OCI-LY7 (cell line): Measurements from ENCODE around the gene CHST3. TPM values are rescaled to one million over a fixed set of nuclear protein-coding genes. Genes with fewer than 3 reads are reported as not detected.

Experiments
- BruUV-seq: library from RNA; stranded (reverse); fragments of 400-500 nt; replicated peaks from 2 replicates; lab custom pipeline; 2021; lab: Mats Ljungman, UMichigan
- CTCF ChIA-PET: fragments of 300-600 bp; sonication (Branson Sonifier 250); formaldehyde crosslinking; loops from one replicate; lab custom pipeline; 2022; ENCODE audit warnings: antibody characterized with exemption; ENCODE audit not compliant: unreplicated experiment; lab: Charles Lee
- POLR2A ChIA-PET: fragments of 300-600 bp; sonication (Branson Sonifier 250); formaldehyde crosslinking; loops from one replicate; lab custom pipeline; 2022; ENCODE audit warnings: antibody characterized with exemption; lab: Charles Lee
- DNase-seq: peaks from one replicate; pipeline ENCODE4 v3.0.0-alpha.2; 2015; ENCODE audit warnings: low spot score
- H2AFZ ChIP-seq: fragments of 200-600 bp; sonication (generic), shearing (Covaris generic); 2 replicates; pipeline ENCODE4 v1.6.1; 2014; ENCODE audit warnings: mild to moderate bottlenecking, antibody characterized with exemption, low read length, moderate library complexity
- H3K27ac ChIP-seq: fragments of 200-600 bp; sonication (generic); 2 replicates; pipeline ENCODE4 v1.5.1; 2014; ENCODE audit warnings: mixed run types, low read depth, mild to moderate bottlenecking, moderate library complexity, low read length, inconsistent platforms; ENCODE audit not compliant: poor library complexity, severe bottlenecking
- H3K36me3 ChIP-seq: fragments of 200-600 bp; sonication (generic); 2 replicates; pipeline ENCODE4 v1.6.1; 2014; ENCODE audit warnings: mild to moderate bottlenecking, antibody characterized with exemption, low read length, moderate library complexity, mixed read lengths; ENCODE audit not compliant: insufficient read depth
- H3K4me1 ChIP-seq: fragments of 200-600 bp; sonication (generic); 2 replicates; pipeline ENCODE4 v1.5.1; 2014; ENCODE audit warnings: mild to moderate bottlenecking, low read length; ENCODE audit not compliant: insufficient read depth, poor library complexity, severe bottlenecking
- H3K4me2 ChIP-seq: fragments of 200-600 bp; sonication (generic); 2 replicates; pipeline ENCODE4 v1.6.1; 2014; ENCODE audit warnings: mild to moderate bottlenecking, low read length
- H3K4me3 ChIP-seq: fragments of 200-600 bp; sonication (generic); 2 replicates; pipeline ENCODE4 v1.5.1; 2014; ENCODE audit warnings: mild to moderate bottlenecking, low read depth, low read length; ENCODE audit not compliant: poor library complexity, severe bottlenecking
- H3K79me2 ChIP-seq: fragments of 200-600 bp; sonication (generic); 2 replicates; pipeline ENCODE4 v1.6.1; 2016; ENCODE audit warnings: low read depth, mild to moderate bottlenecking, low read length, moderate library complexity, mixed read lengths; ENCODE audit not compliant: insufficient read depth
- H3K9me2 ChIP-seq: fragments of 200-600 bp; sonication (generic); 2 replicates; pipeline ENCODE4 v1.6.1; 2016; ENCODE audit warnings: mild to moderate bottlenecking, low read length, mixed read lengths; ENCODE audit not compliant: insufficient read depth
- H3K9me3 ChIP-seq: fragments of 200-600 bp; sonication (generic); 2 replicates; pipeline ENCODE4 v1.6.1; 2014; ENCODE audit warnings: mild to moderate bottlenecking, mixed run types, low read length, mixed read lengths
- H4K20me1 ChIP-seq: fragments of 200-600 bp; sonication (generic); 2 replicates; pipeline ENCODE4 v1.6.1; 2014; ENCODE audit warnings: mild to moderate bottlenecking, antibody characterized with exemption, low read length, moderate library complexity, mixed read lengths; ENCODE audit not compliant: insufficient read depth
- CTCF ChIP-seq: fragments of 200-600 bp; sonication (generic); conservative IDR thresholded peaks from 2 replicates; pipeline ENCODE4 v1.5.1; 2014; ENCODE audit warnings: mild to moderate bottlenecking, antibody characterized with exemption, low read length, moderate library complexity, mixed read lengths
- EZH2phosphoT487 ChIP-seq: fragments of 200-600 bp; sonication (generic); IDR thresholded peaks from 2 replicates; pipeline ENCODE4 v1.6.1; 2018; ENCODE audit warnings: low read depth, borderline replicate concordance, mild to moderate bottlenecking, mixed run types, antibody characterized with exemption, low read length, moderate library complexity, mixed read lengths
- intact Hi-C: fragments of 100-400 bp; cut with micrococcal nuclease; formaldehyde crosslinking; loops from one replicate; pipeline ENCODE4 v1.10.0; 2022; ENCODE audit not compliant: unreplicated experiment
- total RNA-seq, 2 experiments: library from RNA; depleted of rRNA in 1 of 2; stranded (reverse); fragments of >200 nt in 1 of 2; shearing (Covaris generic) in 1 of 2; gene quantifications; 2 replicates each; pipeline ENCODE4 v1.2.3, GENCODE V29; 2014 to 2022

CHST3 gene
- total RNA-seq, 2 experiments from 2014 or later = not detected

- peaks cover 8% of the 10 kb centered on the region for H3K4me1 ChIP-seq
- no peak overlapping the region for H2AFZ ChIP-seq
- no peaks in the 10 kb centered on the region for H3K79me2 ChIP-seq
- POLR2A ChIA-PET = no interaction called here
- H3K9me3 ChIP-seq = no peaks in the 10 kb centered on the region
- no peak for DNase-seq
- no peaks in the 10 kb centered on the region for H4K20me1 ChIP-seq
- H3K4me3 ChIP-seq = no peak overlapping the region
- H3K4me2 ChIP-seq = no peak overlapping the region
- CTCF ChIA-PET = no interaction called here
- H3K36me3 ChIP-seq = no peaks in the 10 kb centered on the region
- TF ChIP-seq CTCF (no peak), EZH2phosphoT487 (no peak)
- H3K27ac ChIP-seq = no peak overlapping the region
- BruUV-seq = no TSS peak
- no peaks in the 10 kb centered on the region for H3K9me2 ChIP-seq
- intact Hi-C loops = no loop called here
Observed at GRCh38 chr10:72001033-72001395, 36.8 kb downstream of the CHST3 start.

- H3K27ac ChIP-seq = no peak overlapping the region
- no peaks in the 10 kb centered on the region for H4K20me1 ChIP-seq
- BruUV-seq = no TSS peak
- no peaks in the 10 kb centered on the region for H3K4me1 ChIP-seq
- H3K4me3 ChIP-seq = no peak overlapping the region
- no peak overlapping the region for H2AFZ ChIP-seq
- H3K36me3 ChIP-seq = no peaks in the 10 kb centered on the region
- ChIA-PET POLR2A (interaction anchor here (0.6 to 1.1 kb wide), 3 partner anchors 87 to 731 kb away, joined by 3 to 4 read pairs (median 3); no protein-coding TSS in a partner anchor), CTCF (no interaction called here)
- H3K79me2 ChIP-seq = no peaks in the 10 kb centered on the region
- no peaks in the 10 kb centered on the region for H3K9me3 ChIP-seq
- no peaks in the 10 kb centered on the region for H3K9me2 ChIP-seq
- TF ChIP-seq CTCF (no peak), EZH2phosphoT487 (no peak)
- intact Hi-C loops = no loop called here
- H3K4me2 ChIP-seq = no peak overlapping the region
- no peak for DNase-seq
Observed at GRCh38 chr10:72002354-72003295, 38.4 kb downstream of the CHST3 start.

GRCh38 chr10:72006026-72006425, 41.8 kb downstream of the CHST3 start:
- BruUV-seq = no TSS peak
- no peaks in the 10 kb centered on the region for H3K4me1 ChIP-seq

More at GRCh38 chr10:72006026-72006425, 41.8 kb downstream of the CHST3 start:
- Histone ChIP-seq H3K79me2 (no peaks in the 10 kb centered on the region), H3K4me2 (no peak overlapping the region), H4K20me1 (no peaks in the 10 kb centered on the region), H3K9me3 (no peaks in the 10 kb centered on the region), H2AFZ (no peak overlapping the region), H3K36me3 (no peaks in the 10 kb centered on the region), H3K4me3 (no peak overlapping the region), H3K27ac (no peak overlapping the region), H3K9me2 (no peaks in the 10 kb centered on the region)
- intact Hi-C loops = no loop called here
- CTCF ChIA-PET = interaction anchor here (0.6 kb wide), 2 partner anchors 73 to 144 kb away, joined by 3 read pairs; no protein-coding TSS in a partner anchor
- peak; percentile 16 for DNase-seq
- POLR2A ChIA-PET = interaction anchor here (0.8 kb wide), 1 partner anchor 102 kb away, joined by 6 read pairs; no protein-coding TSS in a partner anchor
- TF ChIP-seq CTCF (no peak), EZH2phosphoT487 (no peak)
